Left hindlimb (tissue), 1 donor: Measurements from ENCODE around the gene IFI6.
"Not testable (repeated sequence)": the region's sequence is repeated elsewhere in the genome, so short reads cannot be mapped to it uniquely, and the experiment has no call there.

Experiments used
- DNase-seq: peaks from one replicate; pipeline ENCODE4 v3.0.0-alpha.2; 2018

The IFI6 gene

GRCh38 chr1:27626031-27626935 lies 45.7 kb downstream of the IFI6 start:
- DNase-seq: no peak

- DNase-seq: no peak
Measured at GRCh38 chr1:27624467-27625178, 47.4 kb downstream of the IFI6 start.

GRCh38 chr1:27623327-27624212 lies 48.4 kb downstream of the IFI6 start:
- DNase-seq: no peak

- no peak for DNase-seq
Measured at GRCh38 chr1:27622828-27623227, 49.2 kb downstream of the IFI6 start.

GRCh38 chr1:27621051-27621920 lies 50.7 kb downstream of the IFI6 start:
- no peak for DNase-seq

GRCh38 chr1:27619782-27620438 lies 52.1 kb downstream of the IFI6 start:
- DNase-seq: not testable (repeated sequence)

GRCh38 chr1:27618341-27619082 lies 53.5 kb downstream of the IFI6 start:
- DNase-seq: no peak

GRCh38 chr1:27617420-27617819 lies 54.6 kb downstream of the IFI6 start:
- no peak for DNase-seq

GRCh38 chr1:27616441-27616840 lies 55.6 kb downstream of the IFI6 start:
- no peak for DNase-seq
